Measurements from ENCODE around the gene CHIT1. TPM values are rescaled to one million over a fixed set of nuclear protein-coding genes. Genes with fewer than 3 reads are reported as not detected.

Gene CHIT1
- total RNA-seq, 1 donor from 2014 or later = not detected

GRCh38 chr1:203223012-203223775 lies 6.3 kb downstream of the CHIT1 start:
- no peak overlapping the region for H3K27ac Mint-ChIP-seq
- no peaks in the 10 kb centered on the region for H3K4me1 Mint-ChIP-seq (ENCODE audit: unreplicated experiment)
- no peaks in the 10 kb centered on the region for H3K36me3 Mint-ChIP-seq
- H3K4me3 Mint-ChIP-seq = no peak overlapping the region
- peaks cover 47% of the 10 kb centered on the region for H3K27me3 Mint-ChIP-seq
- no peak for TF ChIP-seq CTCF (conservative IDR thresholded peaks at IDR 0.05)
- no peaks in the 10 kb centered on the region for H3K9me3 Mint-ChIP-seq
- DNase-seq (ENCODE audit: extremely low spot score, unreplicated experiment) = no peak

- Mint-ChIP-seq H3K9me3 (no peaks in the 10 kb centered on the region), H3K36me3 (no peaks in the 10 kb centered on the region), H3K4me3 (no peak overlapping the region), H3K27me3 (peaks cover 49% of the 10 kb centered on the region), H3K4me1 (ENCODE audit: unreplicated experiment) (peaks cover 10% of the 10 kb centered on the region), H3K27ac (no peak overlapping the region)
- TF ChIP-seq CTCF (conservative IDR thresholded peaks at IDR 0.05) = no peak
- no peak for DNase-seq (ENCODE audit: extremely low spot score, unreplicated experiment)
These were observed 9.5 kb downstream of the CHIT1 start for GRCh38 chr1:203219934-203220333.

- no peaks in the 10 kb centered on the region for H3K36me3 Mint-ChIP-seq
- TF ChIP-seq CTCF (conservative IDR thresholded peaks at IDR 0.05) = no peak
- no peaks in the 10 kb centered on the region for H3K9me3 Mint-ChIP-seq
- H3K27me3 Mint-ChIP-seq = peaks cover 47% of the 10 kb centered on the region
- DNase-seq (ENCODE audit: extremely low spot score, unreplicated experiment) = no peak
- H3K27ac Mint-ChIP-seq = no peak overlapping the region
- H3K4me3 Mint-ChIP-seq = no peak overlapping the region
- H3K4me1 Mint-ChIP-seq (ENCODE audit: unreplicated experiment) = peaks cover 10% of the 10 kb centered on the region
These were observed 10.3 kb downstream of the CHIT1 start for GRCh38 chr1:203219171-203219570.

- H3K36me3 Mint-ChIP-seq = no peaks in the 10 kb centered on the region
- H3K4me1 Mint-ChIP-seq (ENCODE audit: unreplicated experiment) = peaks cover 10% of the 10 kb centered on the region
- DNase-seq (ENCODE audit: extremely low spot score, unreplicated experiment) = no peak
- no peak overlapping the region for H3K27ac Mint-ChIP-seq
- H3K27me3 Mint-ChIP-seq = peaks cover 46% of the 10 kb centered on the region
- no peaks in the 10 kb centered on the region for H3K9me3 Mint-ChIP-seq
- TF ChIP-seq CTCF (conservative IDR thresholded peaks at IDR 0.05) = no peak
- H3K4me3 Mint-ChIP-seq = no peak overlapping the region
These were observed 11.8 kb downstream of the CHIT1 start for GRCh38 chr1:203217668-203218067.

GRCh38 chr1:203217139-203217655 lies 12.3 kb downstream of the CHIT1 start:
- Mint-ChIP-seq H3K27ac (no peak overlapping the region), H3K4me1 (ENCODE audit: unreplicated experiment) (peaks cover 10% of the 10 kb centered on the region), H3K27me3 (peaks cover 46% of the 10 kb centered on the region), H3K36me3 (no peaks in the 10 kb centered on the region), H3K9me3 (no peaks in the 10 kb centered on the region), H3K4me3 (no peak overlapping the region)
- DNase-seq (ENCODE audit: extremely low spot score, unreplicated experiment) = no peak
- TF ChIP-seq CTCF (conservative IDR thresholded peaks at IDR 0.05) = no peak
